ENCODE measurements around the gene ADK. TPM values are rescaled to one million over a fixed set of nuclear protein-coding genes. Genes with fewer than 3 reads are reported as not detected.

Gene ADK
- total RNA-seq, 1 experiment from 2014 or later, result 26.8 TPM

DNA sequence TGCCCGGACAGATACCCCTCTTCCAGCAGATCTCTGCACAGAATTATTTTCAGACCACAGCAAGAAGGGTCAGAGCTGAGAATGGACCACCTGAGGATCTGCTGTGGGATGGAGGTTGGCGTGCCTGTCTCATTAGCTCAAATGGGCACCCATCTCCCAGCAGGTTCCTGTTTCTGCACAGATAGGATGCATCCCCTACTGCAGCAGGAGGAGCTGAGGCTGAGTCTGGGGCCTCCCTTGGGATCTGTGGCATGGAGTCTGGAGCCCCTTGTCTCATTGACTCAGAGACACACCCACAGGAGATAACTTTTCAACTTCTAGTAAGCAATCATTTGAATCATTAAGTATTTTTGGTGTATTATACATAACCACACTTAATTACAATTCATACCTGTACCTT lies 212.7 kb downstream of the ADK start:
- Histone ChIP-seq H2BK15ac (ENCODE audit: low read depth, low read length) (no peak overlapping the region), H3K4me2 (ENCODE audit: insufficient read depth, insufficient read length, low read length) (no peak overlapping the region), H3K79me2 (ENCODE audit: insufficient read depth, low read length) (no peaks in the 10 kb centered on the region; the same call in 1 of the 2 replicates), H3K56ac (ENCODE audit: insufficient read length, low read depth, low read length) (no peak overlapping the region), H3K4ac (ENCODE audit: low read depth, low read length) (no peak overlapping the region), H2AFZ (ENCODE audit: low read length) (no peak overlapping the region), H3K4me1 (ENCODE audit: insufficient read depth, low read length) (no peaks in the 10 kb centered on the region), H2BK20ac (ENCODE audit: low read depth, low read length, poor library complexity, severe bottlenecking) (no peak overlapping the region), H3K9me3 (ENCODE audit: control insufficient read depth, low read depth, low read length) (no peaks in the 10 kb centered on the region), H3K14ac (ENCODE audit: insufficient read depth, low read length) (no peak overlapping the region), H3K23ac (ENCODE audit: insufficient read length, low read depth, low read length) (no peak overlapping the region), H3K9ac (ENCODE audit: extremely low read depth, insufficient read length, low read length) (no peak overlapping the region), H4K91ac (ENCODE audit: insufficient read length, low read depth, low read length) (no peak overlapping the region), H3K79me1 (ENCODE audit: insufficient read depth, low read depth, low read length, poor library complexity, severe bottlenecking) (peaks cover 3% of the 10 kb centered on the region), H2BK5ac (ENCODE audit: insufficient read length, low read length) (no peak overlapping the region), H4K8ac (replicated peaks; ENCODE audit: insufficient read length, low read depth, low read length) (no peak overlapping the region), H2BK12ac (ENCODE audit: insufficient read length, low read depth, low read length) (no peak overlapping the region), H2BK120ac (ENCODE audit: low read depth, low read length, poor library complexity, severe bottlenecking) (no peak overlapping the region), H3T11ph (ENCODE audit: low read length) (no peak overlapping the region), H3K23me2 (ENCODE audit: insufficient read length, low read depth, low read length, poor library complexity, severe bottlenecking) (no peaks in the 10 kb centered on the region), H4K20me1 (ENCODE audit: control insufficient read depth, insufficient read depth, insufficient read length) (no peaks in the 10 kb centered on the region), H4K5ac (ENCODE audit: insufficient read length, low read depth, low read length) (no peak overlapping the region), H2AK5ac (ENCODE audit: insufficient read length, low read length) (no peak overlapping the region), H3K18ac (ENCODE audit: insufficient read length, low read depth, low read length) (no peak overlapping the region), H3K27ac (ENCODE audit: insufficient read length, low read depth, low read length) (no peak overlapping the region), H3K27me3 (ENCODE audit: insufficient read depth, low read length) (no peaks in the 10 kb centered on the region)
- WGBS (ENCODE audit: extremely low coverage, insufficient read length, low lambda C conversion rate), result no CpG with 5 or more reads among the region's 2 CpGs
- no peak overlapping the region for H3K27ac Mint-ChIP-seq
- H3K27me3 Mint-ChIP-seq (ENCODE audit: low read depth), result no peaks in the 10 kb centered on the region
- peaks cover 0 to 3% of the 10 kb centered on the region in 2 experiments; a peak in 1 of 4 replicates for H3K4me1 Mint-ChIP-seq
- H3K4me3 Mint-ChIP-seq, result no peak overlapping the region
- peaks cover 6% of the 10 kb centered on the region in 2 experiments; a peak in 4 of 5 replicates for H3K9me3 Mint-ChIP-seq
- TF ChIP-seq, protein P1, sequence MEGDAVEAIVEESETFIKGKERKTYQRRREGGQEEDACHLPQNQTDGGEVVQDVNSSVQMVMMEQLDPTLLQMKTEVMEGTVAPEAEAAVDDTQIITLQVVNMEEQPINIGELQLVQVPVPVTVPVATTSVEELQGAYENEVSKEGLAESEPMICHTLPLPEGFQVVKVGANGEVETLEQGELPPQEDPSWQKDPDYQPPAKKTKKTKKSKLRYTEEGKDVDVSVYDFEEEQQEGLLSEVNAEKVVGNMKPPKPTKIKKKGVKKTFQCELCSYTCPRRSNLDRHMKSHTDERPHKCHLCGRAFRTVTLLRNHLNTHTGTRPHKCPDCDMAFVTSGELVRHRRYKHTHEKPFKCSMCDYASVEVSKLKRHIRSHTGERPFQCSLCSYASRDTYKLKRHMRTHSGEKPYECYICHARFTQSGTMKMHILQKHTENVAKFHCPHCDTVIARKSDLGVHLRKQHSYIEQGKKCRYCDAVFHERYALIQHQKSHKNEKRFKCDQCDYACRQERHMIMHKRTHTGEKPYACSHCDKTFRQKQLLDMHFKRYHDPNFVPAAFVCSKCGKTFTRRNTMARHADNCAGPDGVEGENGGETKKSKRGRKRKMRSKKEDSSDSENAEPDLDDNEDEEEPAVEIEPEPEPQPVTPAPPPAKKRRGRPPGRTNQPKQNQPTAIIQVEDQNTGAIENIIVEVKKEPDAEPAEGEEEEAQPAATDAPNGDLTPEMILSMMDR (conservative IDR thresholded peaks at IDR 0.05), result no peak
- H3K36me3 Mint-ChIP-seq (ENCODE audit: insufficient read depth in 1 of 3, low read depth in 3 of 3), result peaks cover 11 to 28% (median 13%) of the 10 kb centered on the region in 3 experiments
- no peak for DNase-seq
